SK-N-SH treated with all-trans-retinoic acid at 6 μM for 48 hours (cell line): ENCODE results near the gene ARHGAP4.

Source experiments
- ATAC-seq: fragments of 200-7000 bp; cut with Tn5 transposase; 3 replicates; pipeline ENCODE4 v1.9.1; 2020; ENCODE audit warnings: mild to moderate bottlenecking, moderate library complexity
- ARNTL ChIP-seq: fragments of 450-650 bp; formaldehyde crosslinking; IDR thresholded peaks from 2 replicates; pipeline ENCODE4 v1.5.0; 2020; ENCODE audit warnings: low read depth, mild to moderate bottlenecking, moderate library complexity, borderline replicate concordance
- BACH2 ChIP-seq: fragments of 250-450 bp; sonication (Bioruptor Pico); IDR thresholded peaks from 2 replicates; pipeline ENCODE4 v1.9.0; 2021; ENCODE audit warnings: mild to moderate bottlenecking, borderline replicate concordance
- CREB5 ChIP-seq: fragments of 250-450 bp; sonication (Bioruptor Pico); IDR thresholded peaks from 2 replicates; pipeline ENCODE4 v1.5.1; 2020; ENCODE audit warnings: low read depth, mild to moderate bottlenecking, moderate library complexity
- CSDC2 ChIP-seq: fragments of 250-450 bp; sonication (Bioruptor Pico); IDR thresholded peaks from 2 replicates; pipeline ENCODE4 v1.5.0; 2020; ENCODE audit warnings: mild to moderate bottlenecking, moderate library complexity
- CSRNP3 ChIP-seq: fragments of 250-450 bp; sonication (Bioruptor Pico); IDR thresholded peaks from 2 replicates; pipeline ENCODE4 v1.5.1; 2021; ENCODE audit warnings: mild to moderate bottlenecking, moderate library complexity
- ESRRG ChIP-seq: fragments of 250-450 bp; sonication (Bioruptor Pico); IDR thresholded peaks from 2 replicates; pipeline ENCODE4 v1.6.1; 2021; ENCODE audit warnings: mild to moderate bottlenecking
- ISL1 ChIP-seq: fragments of 250-450 bp; sonication (Bioruptor Pico); IDR thresholded peaks from 2 replicates; pipeline ENCODE4 v2.1.2; 2022; ENCODE audit warnings: mild to moderate bottlenecking, moderate library complexity
- PATZ1 ChIP-seq: fragments of 250-450 bp; sonication (Bioruptor Pico); IDR thresholded peaks from 2 replicates; pipeline ENCODE4 v1.8.0; 2020; ENCODE audit warnings: mild to moderate bottlenecking, moderate library complexity, borderline replicate concordance
- POU6F1 ChIP-seq: fragments of 250-450 bp; sonication (Bioruptor Pico); IDR thresholded peaks from 2 replicates; pipeline ENCODE4 v1.8.0; 2021; ENCODE audit warnings: low read depth, mild to moderate bottlenecking, moderate library complexity, borderline replicate concordance
- PPARA ChIP-seq: fragments of 250-450 bp; sonication (Bioruptor Pico); IDR thresholded peaks from 2 replicates; pipeline ENCODE4 v1.5.0; 2020; ENCODE audit warnings: mild to moderate bottlenecking, borderline replicate concordance
- RARB ChIP-seq: fragments of 250-450 bp; sonication (Bioruptor Pico); IDR thresholded peaks from 2 replicates; pipeline ENCODE4 v1.8.0; 2021; ENCODE audit warnings: mild to moderate bottlenecking, moderate library complexity
- TCF4 ChIP-seq: fragments of 250-450 bp; sonication (Bioruptor Pico); IDR thresholded peaks from 2 replicates; pipeline ENCODE4 v1.8.0; 2021; ENCODE audit warnings: mild to moderate bottlenecking, moderate library complexity, borderline replicate concordance
- TOX ChIP-seq: fragments of 250-450 bp; sonication (Bioruptor Pico); IDR thresholded peaks from 2 replicates; pipeline ENCODE4 v1.8.0; 2021; ENCODE audit warnings: mild to moderate bottlenecking, moderate library complexity, borderline replicate concordance
- TSHZ2 ChIP-seq: fragments of 250-450 bp; sonication (Bioruptor Pico); IDR thresholded peaks from 2 replicates; pipeline ENCODE4 v1.5.0; 2020; ENCODE audit warnings: mild to moderate bottlenecking, moderate library complexity
- ZC3H10 ChIP-seq: fragments of 250-450 bp; sonication (Bioruptor Pico); IDR thresholded peaks from 2 replicates; pipeline ENCODE4 v1.5.1; 2021; ENCODE audit warnings: mild to moderate bottlenecking, moderate library complexity
- ZFP3 ChIP-seq: fragments of 250-450 bp; sonication (Bioruptor Pico); IDR thresholded peaks from 2 replicates; pipeline ENCODE4 v1.5.0; 2020; ENCODE audit warnings: mild to moderate bottlenecking, moderate library complexity
- ZFP30 ChIP-seq: fragments of 450-650 bp; formaldehyde crosslinking; IDR thresholded peaks from 2 replicates; pipeline ENCODE4 v1.5.0; 2022; ENCODE audit warnings: mild to moderate bottlenecking, moderate library complexity
- ZNF565 ChIP-seq: fragments of 450-650 bp; formaldehyde crosslinking; conservative IDR thresholded peaks from 2 replicates; pipeline ENCODE4 v1.5.0; 2020; ENCODE audit warnings: low read depth, mild to moderate bottlenecking, moderate library complexity
- ZNF8 ChIP-seq: fragments of 450-650 bp; formaldehyde crosslinking; IDR thresholded peaks from 2 replicates; pipeline ENCODE4 v1.5.0; 2020; ENCODE audit warnings: mild to moderate bottlenecking, moderate library complexity

ARHGAP4 gene

GRCh38 chrX:153963546-153963945 is 37.5 kb upstream of the ARHGAP4 start (continued):
- TF ChIP-seq CSRNP3 (no peak), ZFP3 (CRISPR knock-in tag) (no peak), POU6F1 (CRISPR knock-in tag) (no peak), CSDC2 (no peak), ZNF565 (no peak), RARB (CRISPR knock-in tag) (no peak), ZC3H10 (CRISPR knock-in tag) (no peak)

GRCh38 chrX:153961292-153961691 is 35.2 kb upstream of the ARHGAP4 start:
- TF ChIP-seq TOX (no peak), ZFP30 (CRISPR knock-in tag) (no peak), CSRNP3 (no peak), CREB5 (CRISPR knock-in tag) (no peak), PPARA (no peak), ZNF8 (CRISPR knock-in tag) (no peak), ZFP3 (CRISPR knock-in tag) (no peak), ISL1 (CRISPR knock-in tag) (no peak), PATZ1 (CRISPR knock-in tag) (no peak), POU6F1 (CRISPR knock-in tag) (no peak), ESRRG (CRISPR knock-in tag) (no peak), TSHZ2 (CRISPR knock-in tag) (no peak), BACH2 (CRISPR knock-in tag) (no peak), TCF4 (CRISPR knock-in tag) (no peak)
- TF ChIP-seq, all 23 proteins: peak for 0
- no peak for ATAC-seq

GRCh38 chrX:153960786-153961185 is 34.7 kb upstream of the ARHGAP4 start:
- no peak for ATAC-seq
- TF ChIP-seq ARNTL (CRISPR knock-in tag) (no peak), BACH2 (CRISPR knock-in tag) (no peak), TOX (no peak), ISL1 (CRISPR knock-in tag) (no peak), ZNF8 (CRISPR knock-in tag) (no peak)
